ENCODE measurements around the gene MCM3AP.
"Not testable (repeated sequence)": the region's sequence is repeated elsewhere in the genome, so short reads cannot be mapped to it uniquely, and the experiment has no call there.

The MCM3AP gene

DNA sequence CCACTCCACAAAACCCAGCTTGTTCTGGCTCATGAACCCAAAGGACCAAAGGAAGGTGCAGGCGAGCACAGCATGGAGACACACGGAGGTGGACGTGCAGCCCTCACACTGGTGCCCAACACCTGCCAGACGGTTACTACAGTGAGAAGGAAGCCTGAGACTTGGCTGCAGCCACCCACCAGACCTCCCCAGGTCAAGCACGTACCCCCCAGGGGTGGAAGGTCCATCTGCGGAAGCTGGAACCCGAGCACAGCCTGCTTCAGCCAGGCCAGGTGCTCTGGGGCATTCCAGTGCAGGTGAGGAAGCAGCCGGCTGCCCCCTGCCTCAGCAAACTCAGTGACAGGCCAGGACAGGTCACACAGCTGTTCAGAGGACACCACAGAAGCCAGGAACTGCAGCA lies 40.8 kb downstream of the MCM3AP start:
- no peak for ATAC-seq (ENCODE audit: insufficient read depth, low read depth)
- peaks cover 96% of the 10 kb centered on the region for H3K36me3 ChIP-seq (ENCODE audit: insufficient read depth, low read length)
- H2AFZ ChIP-seq (ENCODE audit: low read depth, low read length): no peak overlapping the region
- H3K4me1 ChIP-seq (ENCODE audit: insufficient read depth, low read length): no peaks in the 10 kb centered on the region
- peaks cover 24% of the 10 kb centered on the region for H4K20me1 ChIP-seq (ENCODE audit: insufficient read depth, low read length)
- no peaks in the 10 kb centered on the region for H3K9me3 ChIP-seq (ENCODE audit: insufficient read depth, low read length, severe bottlenecking)
- no peak for DNase-seq
- H3K4me3 ChIP-seq (ENCODE audit: low read depth in 1 of 2, low read length in 2 of 2): no peak overlapping the region
- no peak overlapping the region for H3K4me2 ChIP-seq (ENCODE audit: insufficient read depth, low read length)
- H3K27ac ChIP-seq (ENCODE audit: low read length): no peak overlapping the region
- TF ChIP-seq, protein P1, sequence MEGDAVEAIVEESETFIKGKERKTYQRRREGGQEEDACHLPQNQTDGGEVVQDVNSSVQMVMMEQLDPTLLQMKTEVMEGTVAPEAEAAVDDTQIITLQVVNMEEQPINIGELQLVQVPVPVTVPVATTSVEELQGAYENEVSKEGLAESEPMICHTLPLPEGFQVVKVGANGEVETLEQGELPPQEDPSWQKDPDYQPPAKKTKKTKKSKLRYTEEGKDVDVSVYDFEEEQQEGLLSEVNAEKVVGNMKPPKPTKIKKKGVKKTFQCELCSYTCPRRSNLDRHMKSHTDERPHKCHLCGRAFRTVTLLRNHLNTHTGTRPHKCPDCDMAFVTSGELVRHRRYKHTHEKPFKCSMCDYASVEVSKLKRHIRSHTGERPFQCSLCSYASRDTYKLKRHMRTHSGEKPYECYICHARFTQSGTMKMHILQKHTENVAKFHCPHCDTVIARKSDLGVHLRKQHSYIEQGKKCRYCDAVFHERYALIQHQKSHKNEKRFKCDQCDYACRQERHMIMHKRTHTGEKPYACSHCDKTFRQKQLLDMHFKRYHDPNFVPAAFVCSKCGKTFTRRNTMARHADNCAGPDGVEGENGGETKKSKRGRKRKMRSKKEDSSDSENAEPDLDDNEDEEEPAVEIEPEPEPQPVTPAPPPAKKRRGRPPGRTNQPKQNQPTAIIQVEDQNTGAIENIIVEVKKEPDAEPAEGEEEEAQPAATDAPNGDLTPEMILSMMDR (IDR thresholded peaks at IDR 0.05; ENCODE audit: borderline replicate concordance, extremely low read depth, low read length, poor library complexity, severe bottlenecking): no peak
- TF ChIP-seq EZH2 (IDR thresholded peaks at IDR 0.05; ENCODE audit: borderline replicate concordance, low read depth, low read length, severe bottlenecking): no peak
- H3K9ac ChIP-seq (ENCODE audit: low read depth, low read length): no peak overlapping the region
- H3K79me2 ChIP-seq (ENCODE audit: insufficient read depth, low read length): 0 out of 2 replicates have a peak, but pooled peaks cover 2% of the 10 kb centered on the region
- no peaks in the 10 kb centered on the region for H3K27me3 ChIP-seq (ENCODE audit: insufficient read depth, low read length, poor library complexity)

DNA sequence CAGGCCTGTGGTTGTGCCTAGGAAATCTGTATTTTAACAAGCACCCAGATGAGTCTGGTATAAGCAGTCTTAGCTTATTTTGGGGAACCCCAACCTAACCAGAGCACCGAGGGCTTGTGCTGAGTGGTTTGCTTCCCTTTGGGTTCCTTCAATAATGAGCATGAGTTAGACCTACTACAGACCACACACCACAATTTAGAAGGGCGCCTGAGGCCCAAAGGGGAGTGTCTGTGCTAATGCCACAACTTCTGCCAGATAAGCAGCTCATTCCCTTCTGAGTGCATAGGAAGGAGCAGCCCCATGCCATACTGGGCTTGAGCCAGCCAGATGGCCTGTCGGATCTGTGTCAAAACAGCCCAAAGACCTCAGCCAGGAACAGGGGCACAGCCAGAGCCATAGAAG lies 41.5 kb downstream of the MCM3AP start:
- Histone ChIP-seq H3K79me2 (ENCODE audit: insufficient read depth, low read length) (peaks cover 2% of the 10 kb centered on the region; the same call in 1 of the 2 replicates), H4K20me1 (ENCODE audit: insufficient read depth, low read length) (peaks cover 27% of the 10 kb centered on the region), H3K4me1 (ENCODE audit: insufficient read depth, low read length) (no peaks in the 10 kb centered on the region), H3K4me3 (ENCODE audit: low read depth in 1 of 2, low read length in 2 of 2) (no peak overlapping the region), H3K27ac (ENCODE audit: low read length) (no peak overlapping the region), H3K9me3 (ENCODE audit: insufficient read depth, low read length, severe bottlenecking) (no peaks in the 10 kb centered on the region), H3K27me3 (ENCODE audit: insufficient read depth, low read length, poor library complexity) (no peaks in the 10 kb centered on the region), H2AFZ (ENCODE audit: low read depth, low read length) (no peak overlapping the region), H3K9ac (ENCODE audit: low read depth, low read length) (no peak overlapping the region), H3K36me3 (ENCODE audit: insufficient read depth, low read length) (peaks cover 96% of the 10 kb centered on the region), H3K4me2 (ENCODE audit: insufficient read depth, low read length) (no peak overlapping the region)
- TF ChIP-seq EZH2 (IDR thresholded peaks at IDR 0.05; ENCODE audit: borderline replicate concordance, low read depth, low read length, severe bottlenecking): no peak
- TF ChIP-seq, protein P1 (IDR thresholded peaks at IDR 0.05; ENCODE audit: borderline replicate concordance, extremely low read depth, low read length, poor library complexity, severe bottlenecking): no peak
- no peak for DNase-seq
- ATAC-seq (ENCODE audit: insufficient read depth, low read depth): no peak

DNA sequence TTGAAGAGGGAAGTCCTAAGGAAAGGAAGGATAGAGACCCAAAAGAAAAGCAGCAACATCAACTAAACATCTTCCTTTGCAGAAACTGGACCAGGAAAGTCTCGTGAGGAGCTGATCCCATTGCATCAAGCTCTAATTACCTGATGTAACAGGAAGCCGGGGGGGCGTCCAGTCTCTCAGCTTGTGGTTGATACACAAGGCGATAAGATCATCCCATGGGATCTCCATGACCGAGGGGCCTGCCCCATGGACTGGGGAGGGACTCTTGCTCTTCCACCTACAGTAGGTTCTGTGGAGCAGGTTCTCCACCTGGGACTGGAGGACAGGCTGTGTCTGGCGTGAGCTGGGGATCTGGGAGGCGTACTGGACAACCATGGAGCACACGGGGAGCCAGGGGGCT lies 42.1 kb downstream of the MCM3AP start:
- Histone ChIP-seq H2AFZ (ENCODE audit: low read depth, low read length) (no peak overlapping the region), H3K4me1 (ENCODE audit: insufficient read depth, low read length) (no peaks in the 10 kb centered on the region), H3K4me2 (ENCODE audit: insufficient read depth, low read length) (no peak overlapping the region), H3K9me3 (ENCODE audit: insufficient read depth, low read length, severe bottlenecking) (no peaks in the 10 kb centered on the region), H3K27me3 (ENCODE audit: insufficient read depth, low read length, poor library complexity) (no peaks in the 10 kb centered on the region), H3K36me3 (ENCODE audit: insufficient read depth, low read length) (peaks cover 93% of the 10 kb centered on the region), H3K4me3 (ENCODE audit: low read depth in 1 of 2, low read length in 2 of 2) (no peak overlapping the region), H3K79me2 (ENCODE audit: insufficient read depth, low read length) (peaks cover 2% of the 10 kb centered on the region; the same call in 1 of the 2 replicates), H3K27ac (ENCODE audit: low read length) (no peak overlapping the region), H3K9ac (ENCODE audit: low read depth, low read length) (no peak overlapping the region), H4K20me1 (ENCODE audit: insufficient read depth, low read length) (peaks cover 24% of the 10 kb centered on the region)
- no peak for ATAC-seq (ENCODE audit: insufficient read depth, low read depth)
- DNase-seq: no peak
- TF ChIP-seq, protein P1 (IDR thresholded peaks at IDR 0.05; ENCODE audit: borderline replicate concordance, extremely low read depth, low read length, poor library complexity, severe bottlenecking): no peak
- TF ChIP-seq EZH2 (IDR thresholded peaks at IDR 0.05; ENCODE audit: borderline replicate concordance, low read depth, low read length, severe bottlenecking): no peak

DNA sequence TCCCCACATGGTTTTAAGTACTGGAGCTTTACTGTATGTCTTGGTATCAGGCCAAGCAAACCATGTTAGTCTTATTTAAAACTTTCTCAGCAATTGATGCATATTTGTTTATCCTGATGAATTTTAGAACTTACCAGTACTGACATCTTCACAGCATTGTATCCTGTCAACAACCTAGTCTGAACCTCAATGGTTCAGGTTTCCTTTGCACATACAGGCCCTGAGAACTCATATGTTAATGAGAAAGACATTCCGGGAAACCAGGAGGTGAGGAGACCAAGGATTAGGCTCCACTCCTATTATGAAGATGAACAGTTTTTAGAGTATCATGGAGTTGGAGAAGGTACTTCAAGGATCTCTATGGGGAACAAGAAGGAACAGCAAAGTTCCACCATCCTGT lies 43.8 kb downstream of the MCM3AP start:
- Histone ChIP-seq H4K20me1 (ENCODE audit: insufficient read depth, low read length) (peaks cover 20% of the 10 kb centered on the region), H3K36me3 (ENCODE audit: insufficient read depth, low read length) (peaks cover 82% of the 10 kb centered on the region)
- not testable (repeated sequence) for ATAC-seq (ENCODE audit: insufficient read depth, low read depth); H3K27ac ChIP-seq (ENCODE audit: low read length); DNase-seq; H2AFZ ChIP-seq (ENCODE audit: low read depth, low read length); H3K4me3 ChIP-seq (ENCODE audit: low read depth in 1 of 2, low read length in 2 of 2); H3K4me2 ChIP-seq (ENCODE audit: insufficient read depth, low read length); H3K9ac ChIP-seq (ENCODE audit: low read depth, low read length); H3K9me3 ChIP-seq (ENCODE audit: insufficient read depth, low read length, severe bottlenecking); H3K79me2 ChIP-seq (ENCODE audit: insufficient read depth, low read length); H3K4me1 ChIP-seq (ENCODE audit: insufficient read depth, low read length); H3K27me3 ChIP-seq (ENCODE audit: insufficient read depth, low read length, poor library complexity)
